Thoracic aorta (tissue), 2 donors: ENCODE measurements around the gene POU3F1. TPM values are rescaled to one million over a fixed set of nuclear protein-coding genes. Genes with fewer than 3 reads are reported as not detected.

Source experiments
- ATAC-seq: fragments of 150-250 bp; one replicate; pipeline ENCODE4 v1.8.0; 2017; ENCODE audit warnings: low read depth; ENCODE audit not compliant: insufficient number of reproducible peaks, low FRiP score
- DNase-seq: peaks from one replicate; pipeline ENCODE4 v3.0.0-alpha.2; 2020; ENCODE audit warnings: low spot score
- H3K27ac ChIP-seq, 2 donors: fragments of 200-600 bp; sonication (generic); 1 replicate in 1 of 2; 2 replicates in 1 of 2; pipeline ENCODE4 v1.5.1; 2016; ENCODE audit warnings: mild to moderate bottlenecking in 2 of 2, moderate library complexity in 2 of 2
- H3K27me3 ChIP-seq: fragments of 200-600 bp; sonication (generic); replicated peaks from 2 replicates; pipeline ENCODE4 v1.6.0; 2016; ENCODE audit warnings: mild to moderate bottlenecking; ENCODE audit not compliant: insufficient read depth
- H3K36me3 ChIP-seq: fragments of 200-600 bp; sonication (generic); one replicate; pipeline ENCODE4 v1.5.1; 2016
- H3K4me1 ChIP-seq, 2 donors: fragments of 200-600 bp; sonication (generic); 1 replicate in 1 of 2; 2 replicates in 1 of 2; pipeline versions ENCODE4 v1.5.1 to v1.6.0; 2016; ENCODE audit warnings: low read depth in 2 of 2, mild to moderate bottlenecking in 1 of 2; ENCODE audit not compliant: control insufficient read depth in 1 of 2
- H3K4me3 ChIP-seq: fragments of 200-600 bp; sonication (generic); 2 replicates; pipeline ENCODE4 v1.5.1; 2016; ENCODE audit warnings: mild to moderate bottlenecking
- H3K9me3 ChIP-seq: fragments of 200-600 bp; sonication (generic); 2 replicates; pipeline ENCODE4 v1.5.1; 2016
- total RNA-seq, 2 donors: library from RNA; depleted of rRNA; stranded (reverse); fragments of >200 nt; gene quantifications; one replicate each; pipeline versions ENCODE4 v1.1.0 to v1.2.3, GENCODE V29; 2016
- TF ChIP-seq, protein P1 (sequence below): fragments of 200-600 bp; sonication (generic); IDR thresholded peaks from one replicate; pipeline ENCODE4 v1.5.1; 2019; ENCODE audit warnings: antibody characterized with exemption

POU3F1 gene
- total RNA-seq: not detected

DNA sequence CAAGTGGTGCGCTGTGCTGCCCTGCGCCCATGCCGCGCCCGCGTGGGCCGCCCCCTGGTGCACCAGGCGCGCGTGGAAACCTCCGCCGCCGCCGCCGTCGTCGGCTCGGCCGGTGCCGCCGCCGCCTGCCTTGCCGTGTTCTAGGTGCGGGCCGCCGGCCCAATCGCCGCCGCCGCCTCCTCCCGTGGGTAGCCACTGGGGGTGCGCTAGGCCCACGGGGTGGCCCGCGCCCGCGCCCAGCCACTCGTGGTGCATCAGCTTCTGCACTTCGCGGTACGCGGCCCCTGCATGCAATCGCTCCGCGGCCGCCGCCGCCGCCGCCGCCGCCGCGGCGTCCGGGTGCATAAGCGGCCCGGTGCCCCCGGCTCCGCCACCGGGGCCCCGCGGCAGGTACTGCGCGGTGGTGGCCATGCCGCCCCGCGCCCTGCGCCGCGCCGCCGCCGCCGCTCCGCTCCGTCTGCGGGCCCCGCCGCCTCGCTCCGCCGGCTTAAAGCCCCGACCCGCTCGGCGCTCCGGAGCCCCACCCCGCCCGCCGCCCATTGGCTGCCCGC is at the start of gene POU3F1:
Gene POU3F1 (minus strand): TSS at position 461 of the 551 bp plus-strand sequence. CDS start 50 bp downstream, at position 411.
- no peak for DNase-seq
- H3K27me3 ChIP-seq: peaks cover 31% of the 10 kb centered on the region

DNA sequence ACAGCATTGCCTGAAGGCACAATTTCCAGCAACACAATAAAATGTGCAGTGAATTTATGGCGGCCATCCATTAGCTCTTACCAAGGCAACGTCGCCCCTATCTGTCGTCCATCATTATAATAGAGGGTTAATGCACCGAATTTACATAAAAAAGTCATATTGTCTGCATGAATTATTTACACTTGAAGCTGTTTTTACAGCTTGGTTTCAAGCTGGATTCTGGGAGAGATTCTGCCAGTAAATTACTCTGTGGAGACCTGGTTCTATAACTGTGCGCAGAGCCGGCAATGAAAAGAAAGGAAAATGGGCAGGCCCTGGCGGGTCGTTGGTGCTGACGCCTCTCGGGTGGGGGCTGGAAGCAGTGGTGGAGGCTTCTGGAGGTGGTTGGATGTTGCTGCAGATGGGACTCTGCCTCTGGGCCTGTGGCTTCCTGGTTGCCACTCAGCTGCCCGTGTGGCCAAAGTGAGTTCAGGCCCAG is 48.9 kb upstream of the POU3F1 start:
- DNase-seq (no peak), ATAC-seq (no peak)
- no peak overlapping the region for H3K4me3 ChIP-seq
- TF ChIP-seq, protein P1, sequence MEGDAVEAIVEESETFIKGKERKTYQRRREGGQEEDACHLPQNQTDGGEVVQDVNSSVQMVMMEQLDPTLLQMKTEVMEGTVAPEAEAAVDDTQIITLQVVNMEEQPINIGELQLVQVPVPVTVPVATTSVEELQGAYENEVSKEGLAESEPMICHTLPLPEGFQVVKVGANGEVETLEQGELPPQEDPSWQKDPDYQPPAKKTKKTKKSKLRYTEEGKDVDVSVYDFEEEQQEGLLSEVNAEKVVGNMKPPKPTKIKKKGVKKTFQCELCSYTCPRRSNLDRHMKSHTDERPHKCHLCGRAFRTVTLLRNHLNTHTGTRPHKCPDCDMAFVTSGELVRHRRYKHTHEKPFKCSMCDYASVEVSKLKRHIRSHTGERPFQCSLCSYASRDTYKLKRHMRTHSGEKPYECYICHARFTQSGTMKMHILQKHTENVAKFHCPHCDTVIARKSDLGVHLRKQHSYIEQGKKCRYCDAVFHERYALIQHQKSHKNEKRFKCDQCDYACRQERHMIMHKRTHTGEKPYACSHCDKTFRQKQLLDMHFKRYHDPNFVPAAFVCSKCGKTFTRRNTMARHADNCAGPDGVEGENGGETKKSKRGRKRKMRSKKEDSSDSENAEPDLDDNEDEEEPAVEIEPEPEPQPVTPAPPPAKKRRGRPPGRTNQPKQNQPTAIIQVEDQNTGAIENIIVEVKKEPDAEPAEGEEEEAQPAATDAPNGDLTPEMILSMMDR: no peak
- no peaks in the 10 kb centered on the region for H3K27me3 ChIP-seq
- H3K9me3 ChIP-seq: no peaks in the 10 kb centered on the region
- H3K27ac ChIP-seq: no peak overlapping the region
- H3K4me1 ChIP-seq: no peaks in the 10 kb centered on the region
- no peaks in the 10 kb centered on the region for H3K36me3 ChIP-seq

More for the DNA sequence above, at the start of gene POU3F1:
- Histone ChIP-seq H3K4me3 (peak within 1 kb of the TSS; percentile 88), H3K27ac (peak within 1 kb of the TSS; percentile 28 to 49), H3K36me3 (no peaks in the 10 kb centered on the region), H3K9me3 (no peaks in the 10 kb centered on the region), H3K4me1 (peaks cover 9 to 26% of the 10 kb centered on the region in 2 donors)
- TF ChIP-seq, protein P1: no peak
- no peak for ATAC-seq

DNA sequence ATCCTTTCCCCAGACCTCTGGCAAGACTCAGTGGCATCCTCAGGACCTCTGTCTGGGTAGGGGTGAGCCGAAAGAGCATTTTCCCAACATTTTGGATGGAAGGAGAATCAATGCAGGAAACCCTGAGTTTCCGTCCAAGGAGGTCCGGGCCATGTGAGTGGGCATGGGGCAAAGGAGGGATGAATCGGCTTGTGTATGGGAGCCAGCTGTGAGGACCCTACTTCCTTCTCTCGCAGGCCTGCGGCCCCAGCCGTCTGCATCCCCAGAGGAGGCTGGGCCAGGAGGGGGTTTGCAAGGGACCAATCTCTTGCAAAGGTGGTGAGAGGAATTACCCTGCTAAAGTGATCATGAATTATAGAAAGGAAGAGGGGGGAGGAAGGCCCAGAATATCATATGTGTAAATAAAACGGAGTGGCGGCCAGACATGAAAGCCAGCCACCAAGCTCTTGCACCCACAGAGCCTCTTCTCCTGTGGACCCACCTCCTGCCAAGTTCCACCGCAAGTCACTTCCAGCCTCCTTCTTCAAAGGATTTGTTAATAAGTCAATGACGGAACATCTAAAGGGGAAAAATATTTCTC is 48.2 kb upstream of the POU3F1 start:
- ATAC-seq (no peak), DNase-seq (no peak)
- H3K4me3 ChIP-seq: no peak overlapping the region
- H3K27ac ChIP-seq: no peak overlapping the region
- TF ChIP-seq, protein P1: no peak
- H3K4me1 ChIP-seq: no peaks in the 10 kb centered on the region
- H3K9me3 ChIP-seq: no peaks in the 10 kb centered on the region
- no peaks in the 10 kb centered on the region for H3K27me3 ChIP-seq
- no peaks in the 10 kb centered on the region for H3K36me3 ChIP-seq

DNA sequence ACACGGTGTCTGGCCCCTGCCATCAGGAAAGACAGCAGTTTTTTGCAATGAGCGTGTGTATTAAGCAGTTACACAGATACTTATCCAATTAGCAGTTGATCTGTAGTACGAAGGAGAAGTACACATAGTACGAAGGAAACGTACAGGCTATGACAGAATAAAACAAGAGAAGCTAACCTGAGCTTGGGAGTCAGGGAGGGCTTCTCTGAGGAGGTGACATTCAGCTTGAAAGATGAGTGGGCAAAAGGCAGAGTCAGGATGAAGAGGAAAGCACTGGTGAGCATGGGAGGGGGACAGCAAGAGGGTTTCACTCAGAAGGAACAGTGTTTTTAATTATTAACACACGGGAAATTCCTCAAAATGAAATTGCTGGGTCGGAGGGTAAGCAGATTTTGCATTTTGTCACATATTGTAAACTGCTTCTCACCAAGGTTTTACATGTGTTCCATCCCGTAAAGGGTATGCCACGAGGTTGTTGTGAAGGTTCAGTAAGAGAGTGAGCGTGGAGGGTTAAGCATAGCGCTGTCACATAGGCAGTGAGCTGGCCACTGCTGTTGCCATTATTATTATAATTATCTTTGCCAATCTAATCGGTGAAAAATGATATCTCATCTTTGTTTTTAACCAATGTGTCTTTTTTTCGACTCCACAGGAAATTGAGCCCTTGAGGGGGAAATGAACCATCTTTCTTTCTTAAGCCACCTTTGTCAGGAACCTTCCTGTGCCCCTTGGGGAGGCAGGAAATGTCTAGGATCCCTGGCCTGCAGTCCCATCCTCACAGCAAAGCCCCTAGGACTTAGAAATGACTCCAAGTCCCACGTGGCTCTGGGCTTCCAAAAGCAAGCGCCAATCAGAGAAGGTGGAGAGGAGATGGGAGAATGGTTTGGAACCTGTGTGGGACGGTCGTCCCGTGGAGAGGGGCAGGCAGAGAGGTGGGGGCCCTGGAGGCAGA is 47.3 kb upstream of the POU3F1 start:
- Histone ChIP-seq H3K4me3 (no peak overlapping the region), H3K9me3 (no peaks in the 10 kb centered on the region), H3K27me3 (no peaks in the 10 kb centered on the region), H3K36me3 (no peaks in the 10 kb centered on the region), H3K27ac (no peak overlapping the region), H3K4me1 (no peaks in the 10 kb centered on the region)
- ATAC-seq (no peak), DNase-seq (no peak)
- TF ChIP-seq, protein P1: no peak

DNA sequence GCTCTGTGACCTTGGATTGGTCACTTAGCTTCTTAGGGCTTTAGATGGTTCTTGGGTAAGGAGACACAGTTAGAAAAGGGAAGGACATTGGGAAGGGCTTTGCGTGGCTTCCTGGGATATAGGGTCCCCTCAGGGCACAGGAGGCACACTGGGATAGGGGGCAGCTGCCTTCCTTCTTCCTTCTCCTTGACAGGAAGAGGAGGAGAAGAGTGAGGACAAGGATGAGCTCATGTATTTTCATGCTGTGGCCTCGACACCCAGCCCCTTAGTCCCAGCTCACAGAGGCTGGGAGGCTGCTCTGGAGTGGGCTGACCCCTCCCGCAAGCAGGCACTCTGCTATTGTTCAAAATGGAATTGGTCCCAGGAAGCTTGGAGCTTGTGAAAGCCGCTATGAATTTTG is 45.7 kb upstream of the POU3F1 start:
- Histone ChIP-seq H3K9me3 (no peaks in the 10 kb centered on the region), H3K27me3 (no peaks in the 10 kb centered on the region), H3K4me3 (no peak overlapping the region), H3K4me1 (no peaks in the 10 kb centered on the region), H3K36me3 (no peaks in the 10 kb centered on the region), H3K27ac (no peak overlapping the region)
- DNase-seq: no peak
- TF ChIP-seq, protein P1: no peak
- no peak for ATAC-seq
